HG03520 (cell line): ENCODE data around the gene NSD2.
"Not testable (repeated sequence)": the region's sequence is repeated elsewhere in the genome, so short reads cannot be mapped to it uniquely, and the experiment has no call there.

Experiments
- ATAC-seq: cut with Tn5 transposase; IDR thresholded peaks from one replicate; pipeline ENCODE4 v1.9.1; 2021; ENCODE audit warnings: mild to moderate bottlenecking, moderate library complexity; ENCODE audit not compliant: unreplicated experiment

NSD2 gene

DNA sequence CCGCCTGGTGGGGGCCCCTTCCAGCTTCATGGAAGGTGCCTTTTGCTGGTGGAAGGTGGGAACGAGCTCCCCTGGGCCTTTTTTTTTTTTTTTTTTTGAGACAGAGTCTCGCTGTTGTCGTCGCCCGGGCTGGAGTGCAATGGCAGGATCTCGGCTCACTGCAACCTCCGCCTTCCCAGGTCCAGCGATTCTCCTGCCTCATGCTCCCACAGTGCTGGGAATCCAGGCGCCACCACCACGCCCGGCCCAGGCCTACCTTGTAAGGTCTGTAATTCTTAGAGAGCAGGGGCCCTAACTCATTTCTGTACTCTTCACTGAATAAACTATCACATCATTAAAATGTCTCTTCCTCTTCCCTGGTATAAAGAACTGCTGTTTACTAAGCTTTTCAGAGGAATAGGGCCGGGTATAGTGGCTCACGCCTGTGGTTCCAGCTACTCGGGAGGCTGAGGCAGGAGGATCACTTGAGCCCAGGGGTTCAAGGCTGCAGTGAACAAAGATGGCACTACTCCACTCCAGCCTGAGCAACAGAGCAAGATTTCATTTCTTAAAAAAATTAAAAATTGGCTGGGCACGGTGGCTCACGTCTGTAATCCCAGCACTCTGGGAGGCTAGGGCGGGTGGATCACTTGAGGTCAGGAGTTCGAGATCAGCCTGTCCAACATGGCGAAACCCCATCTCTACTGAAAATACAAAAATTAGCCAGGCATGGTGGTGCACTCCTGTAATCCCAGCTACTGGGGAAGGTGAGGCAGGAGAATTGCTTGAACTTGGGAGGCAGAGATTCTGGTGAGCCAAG, 122.7 kb downstream of the NSD2 start:
- not testable (repeated sequence) for ATAC-seq

DNA sequence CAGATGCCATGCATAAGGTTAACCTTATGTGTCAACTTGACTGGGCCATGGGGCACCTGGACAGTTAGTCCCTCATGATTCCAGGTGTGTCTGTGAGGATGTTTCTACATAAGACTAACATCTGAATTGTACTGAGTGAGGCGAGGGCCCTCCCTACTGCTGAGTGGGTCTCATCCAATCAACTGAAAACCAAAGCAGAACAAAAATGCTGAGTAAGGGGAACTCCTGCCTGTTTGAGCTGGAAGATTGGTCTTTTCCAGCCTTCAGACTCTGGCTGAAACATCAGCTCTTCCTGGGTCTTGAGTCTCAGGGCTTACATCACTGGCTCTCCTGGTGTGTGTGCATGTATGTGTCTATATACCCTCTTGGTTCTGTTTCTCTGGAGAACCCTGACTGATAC, 123.7 kb downstream of the NSD2 start:
- no peak for ATAC-seq

DNA sequence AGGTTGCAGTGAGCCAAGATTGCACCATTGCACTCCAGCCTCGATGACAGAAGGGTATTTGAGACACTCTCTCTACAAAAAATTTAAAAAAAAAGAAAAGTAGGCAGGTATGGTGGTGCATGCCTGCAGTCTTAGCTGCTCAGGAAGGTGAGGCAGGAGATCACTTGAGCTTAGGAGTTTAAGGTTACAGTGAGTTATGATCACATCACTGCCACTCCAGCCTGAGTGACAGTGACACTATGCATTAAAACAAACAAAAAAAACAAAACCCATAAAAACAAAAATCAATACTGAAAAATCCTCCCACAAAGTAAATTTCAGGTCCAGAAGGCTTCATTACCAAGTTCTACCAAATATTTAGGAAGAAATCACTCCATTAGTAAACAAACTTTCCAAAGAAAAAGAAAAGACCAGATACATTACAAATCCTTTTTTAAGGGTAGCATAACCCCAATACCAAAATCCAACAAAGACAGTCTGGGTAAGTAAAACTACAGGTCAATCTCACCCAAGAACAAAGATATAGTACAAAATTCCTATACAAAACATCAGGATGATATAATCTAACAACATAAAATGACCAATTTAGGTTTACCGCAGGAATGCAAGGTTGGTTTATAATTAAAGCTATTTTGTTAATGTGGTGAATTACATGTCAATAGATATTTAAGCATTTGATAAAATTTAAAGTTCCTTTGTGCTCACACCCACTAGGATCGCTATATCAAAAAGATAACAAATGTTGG, 125.8 kb downstream of the NSD2 start:
- no peak for ATAC-seq

DNA sequence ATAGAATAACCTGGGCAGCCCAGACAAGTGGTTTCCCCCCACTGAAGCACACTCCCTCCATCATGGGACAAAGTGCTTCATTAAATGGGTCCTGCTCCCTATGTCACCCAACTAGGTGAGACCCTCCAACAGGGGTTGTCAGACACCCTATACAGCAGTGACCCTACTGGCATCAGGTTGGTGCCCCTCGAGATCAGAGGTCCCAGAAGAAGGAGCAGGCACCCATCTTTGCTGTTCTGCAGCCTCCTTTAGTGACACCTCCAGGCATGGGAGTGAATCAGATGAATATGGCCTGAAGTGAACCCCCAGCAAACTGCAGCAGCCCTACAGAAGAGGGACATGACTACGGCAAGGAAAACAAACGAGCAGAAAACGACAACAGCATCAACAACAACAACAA, 126.5 kb downstream of the NSD2 start:
- ATAC-seq = no peak

DNA sequence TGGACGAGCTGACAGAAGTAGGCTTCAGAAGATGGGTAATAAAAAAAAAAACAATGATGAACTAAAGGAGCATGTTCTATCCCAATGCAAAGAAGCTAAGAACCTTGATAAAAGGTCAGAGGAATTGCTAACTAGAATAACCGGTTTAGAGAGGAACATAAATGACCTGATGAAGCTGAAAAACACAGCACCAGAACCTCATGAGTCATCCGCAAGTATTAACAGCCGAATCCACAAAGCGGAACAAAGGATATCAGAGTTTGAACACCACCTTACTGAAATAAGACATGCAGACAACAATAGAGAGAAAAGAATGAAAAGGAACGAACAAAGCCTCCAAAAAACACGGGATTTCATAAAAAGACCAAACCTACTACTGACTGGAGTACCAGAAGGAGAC, 127.1 kb downstream of the NSD2 start:
- ATAC-seq = no peak

DNA sequence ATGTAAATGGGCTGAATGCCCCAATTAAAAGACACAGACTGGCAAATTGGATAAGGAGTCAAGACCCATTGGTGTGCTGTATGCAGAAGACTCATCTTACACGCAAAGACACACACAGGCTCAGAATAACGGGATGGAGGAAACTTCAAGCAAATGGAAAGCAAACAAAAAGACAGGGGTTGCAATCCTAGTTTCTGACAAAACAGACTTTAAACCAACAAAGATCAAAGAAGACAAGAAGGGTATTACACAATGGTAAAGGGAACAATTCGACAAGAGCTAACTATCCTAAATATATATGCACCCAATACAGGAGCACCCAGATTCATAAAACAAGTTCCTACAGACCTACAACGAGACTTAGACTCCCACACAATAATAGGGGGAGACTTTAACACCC, 128.1 kb downstream of the NSD2 start:
- not testable (repeated sequence) for ATAC-seq

DNA sequence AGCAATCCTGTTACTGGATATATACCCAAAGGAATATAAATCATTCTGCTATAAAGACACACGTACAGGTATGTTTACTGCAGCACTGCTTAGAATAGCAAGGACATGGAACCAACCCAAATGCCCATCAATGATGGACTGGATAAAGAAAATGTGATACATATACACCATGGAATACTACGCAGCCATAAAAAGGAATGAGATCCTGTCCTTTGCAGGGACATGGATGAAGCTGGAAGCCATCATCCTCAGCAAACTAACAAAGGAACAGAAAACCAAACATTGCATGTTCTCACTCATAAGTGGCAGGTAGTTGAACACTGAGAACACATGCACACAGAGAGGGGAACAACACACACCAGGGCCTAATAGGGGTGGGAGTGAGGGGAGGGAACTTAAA, 132.2 kb downstream of the NSD2 start:
- not testable (repeated sequence) for ATAC-seq

DNA sequence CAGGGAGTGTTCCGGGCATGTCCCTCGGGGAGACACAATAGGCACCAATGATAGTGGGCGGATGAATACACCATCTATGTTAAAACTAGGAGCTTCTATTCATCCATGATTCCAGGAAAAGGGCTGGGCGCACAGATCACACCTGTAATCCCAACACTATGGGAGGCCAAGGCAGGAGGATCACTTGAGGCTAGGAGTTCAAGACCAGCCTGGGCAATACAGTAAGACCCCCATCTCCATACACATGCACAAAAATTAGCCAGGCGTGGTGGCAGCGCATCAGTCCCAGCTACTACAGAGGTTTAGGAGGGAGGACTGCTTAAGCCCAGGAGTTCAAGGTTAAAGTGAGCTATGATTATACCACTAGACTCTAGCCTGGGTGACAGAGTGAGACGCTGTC, 135.2 kb downstream of the NSD2 start:
- ATAC-seq = no peak

DNA sequence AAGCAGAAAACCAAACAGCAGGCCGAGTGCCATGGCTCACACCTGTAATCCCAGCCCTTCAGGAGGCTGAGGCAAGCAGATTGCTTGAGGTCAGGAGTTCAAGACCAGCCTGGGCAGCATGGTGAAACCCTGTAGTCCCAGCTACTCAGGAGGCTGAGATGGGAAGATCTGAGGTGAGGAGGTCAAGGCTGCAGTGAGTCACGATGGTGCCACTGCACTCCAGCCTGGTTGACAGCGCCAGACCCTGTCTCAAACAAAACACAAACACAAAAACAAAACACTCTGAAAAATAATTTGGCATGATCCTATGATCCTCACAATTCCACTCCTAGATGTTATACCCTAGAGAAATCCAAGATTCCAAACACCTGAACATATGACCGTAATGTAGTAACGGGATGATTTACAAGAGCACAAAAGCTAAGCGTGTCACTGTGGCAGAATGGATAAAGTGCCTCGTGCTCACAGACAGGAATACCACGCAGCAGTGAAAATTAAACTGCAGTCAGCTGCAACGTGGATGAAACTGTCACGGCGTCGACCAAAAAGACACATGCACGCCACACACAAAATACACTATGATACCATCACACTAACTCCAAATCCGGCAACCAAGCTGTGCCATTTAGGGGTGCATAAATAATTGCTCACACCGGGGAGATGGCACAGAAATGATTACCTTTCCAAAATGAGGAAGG, 135.9 kb downstream of the NSD2 start:
- ATAC-seq = no peak

DNA sequence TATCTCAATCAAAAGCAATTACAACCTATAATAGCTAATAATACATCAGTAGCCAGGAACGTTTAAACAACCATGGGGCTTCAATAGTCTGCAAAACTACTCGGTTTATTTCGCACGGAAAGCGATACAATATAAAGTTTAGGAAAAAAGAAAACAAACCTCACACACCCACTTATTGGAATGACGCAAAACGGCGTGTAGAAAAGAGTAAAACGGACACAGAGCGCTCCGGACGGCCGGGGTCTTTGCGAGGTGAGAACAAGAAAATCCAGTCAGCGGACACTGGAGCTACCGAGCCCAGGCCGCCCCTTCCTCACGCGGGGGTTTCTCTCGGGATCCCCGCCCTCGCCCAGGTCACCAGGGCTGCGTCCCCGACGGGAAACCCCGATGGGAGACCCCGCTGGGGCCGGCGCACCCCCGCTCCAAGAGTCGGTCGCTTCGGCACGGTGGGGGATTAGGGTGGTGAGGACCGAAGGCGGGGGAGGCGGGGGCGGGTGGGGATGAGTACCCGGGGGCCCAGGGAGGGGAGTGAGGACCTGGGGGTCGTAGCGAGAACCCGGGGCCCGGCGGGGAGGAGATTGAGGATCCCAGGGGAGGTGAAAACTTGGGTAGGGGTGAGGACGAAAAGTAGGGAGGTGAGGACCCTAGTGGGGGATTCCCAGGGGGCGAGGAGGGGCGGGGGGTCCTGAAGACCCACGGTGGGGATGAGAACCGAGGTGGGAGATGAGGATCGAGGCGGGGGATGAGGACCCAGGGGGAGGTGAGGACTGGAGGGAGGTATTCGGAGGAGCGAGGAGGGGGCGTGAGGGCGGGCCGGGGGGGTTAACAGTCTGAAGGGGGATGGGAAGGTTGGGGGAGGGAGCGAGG, 136.8 kb downstream of the NSD2 start:
- ATAC-seq = no peak

DNA sequence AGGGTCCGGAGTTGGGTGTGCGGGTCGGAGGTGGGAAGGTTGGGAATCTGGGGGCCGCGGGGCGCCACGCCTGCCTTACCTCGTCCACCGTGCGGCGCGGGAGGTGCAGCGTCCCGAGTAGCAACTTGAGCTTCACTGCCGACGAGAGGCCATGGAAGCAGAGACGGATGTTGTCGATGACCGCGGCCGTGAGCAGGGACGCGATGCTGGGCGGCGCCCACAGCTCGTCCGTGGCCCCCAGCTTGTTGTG, 137.4 kb downstream of the NSD2 start:
- ATAC-seq = no peak

DNA sequence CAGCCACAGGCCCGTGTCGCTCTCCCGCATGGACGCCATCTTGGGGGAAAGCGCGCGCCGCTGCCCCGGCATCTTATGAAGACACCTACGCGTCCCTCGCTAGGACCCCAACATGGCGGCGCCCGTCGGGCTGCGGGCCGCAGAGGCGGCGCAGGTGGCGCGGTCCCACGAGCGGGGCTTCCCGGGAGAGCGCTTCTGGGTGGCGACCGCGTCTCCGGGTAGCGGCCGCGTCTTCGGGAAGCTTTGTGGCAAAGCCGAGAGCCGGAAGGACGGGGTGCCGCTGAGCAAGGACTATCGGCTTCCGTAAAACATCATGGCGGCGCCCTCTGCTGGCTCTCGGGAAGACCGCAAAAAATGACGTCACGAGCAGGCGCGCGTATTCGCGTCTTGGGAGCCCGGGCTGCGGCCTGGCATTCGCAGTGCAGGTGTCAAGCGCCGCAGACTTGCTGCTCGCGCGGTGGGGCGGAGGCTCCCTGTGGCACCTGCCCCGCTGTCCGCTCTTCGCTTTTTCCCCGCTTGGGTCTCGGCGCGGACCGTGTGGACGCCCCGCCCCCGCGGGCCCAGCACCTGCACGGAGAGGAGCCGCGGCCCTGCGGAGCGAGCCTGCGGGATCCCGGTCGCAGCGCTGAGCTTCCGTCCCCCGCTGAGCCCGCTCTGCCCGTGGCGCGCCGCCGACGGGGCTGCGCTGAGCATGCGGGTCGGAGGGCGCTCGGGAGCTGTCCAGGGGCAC, 137.9 kb downstream of the NSD2 start, which contains the start of gene NELFA:
NELFA (minus strand) TSS at position 54 of the 730 bp plus-strand sequence; CDS start at position 39, 15 bp downstream.
- peak; percentile 80 for ATAC-seq

DNA sequence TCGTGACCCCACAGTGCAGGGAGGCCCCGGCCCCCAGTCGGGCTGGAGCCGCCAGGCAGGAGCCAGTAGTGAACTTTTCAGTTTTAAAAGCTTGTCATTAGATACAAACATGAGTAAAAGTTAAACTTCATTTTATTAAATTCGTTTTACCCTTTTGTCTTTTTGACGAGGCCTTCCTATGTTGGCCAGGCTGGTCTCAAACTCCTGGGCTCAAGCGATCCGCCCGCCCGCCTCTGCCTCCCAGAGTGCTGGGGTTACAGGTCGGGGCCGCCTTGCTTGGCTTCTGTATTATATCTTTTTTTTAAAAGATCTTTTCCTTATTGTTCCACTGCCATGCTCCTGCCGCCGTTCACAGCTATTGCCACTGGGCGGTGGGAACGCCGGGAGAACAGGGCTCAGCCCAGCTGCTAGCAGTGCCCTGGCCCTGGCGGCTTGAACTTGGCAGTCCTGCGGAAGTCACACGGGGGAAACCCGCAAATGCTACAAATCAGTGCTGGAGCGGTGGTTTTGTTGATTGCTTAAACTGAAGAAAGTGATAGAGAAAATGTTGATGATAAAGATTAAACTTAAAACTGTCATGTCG, 138.5 kb downstream of the NSD2 start:
- no peak for ATAC-seq

DNA sequence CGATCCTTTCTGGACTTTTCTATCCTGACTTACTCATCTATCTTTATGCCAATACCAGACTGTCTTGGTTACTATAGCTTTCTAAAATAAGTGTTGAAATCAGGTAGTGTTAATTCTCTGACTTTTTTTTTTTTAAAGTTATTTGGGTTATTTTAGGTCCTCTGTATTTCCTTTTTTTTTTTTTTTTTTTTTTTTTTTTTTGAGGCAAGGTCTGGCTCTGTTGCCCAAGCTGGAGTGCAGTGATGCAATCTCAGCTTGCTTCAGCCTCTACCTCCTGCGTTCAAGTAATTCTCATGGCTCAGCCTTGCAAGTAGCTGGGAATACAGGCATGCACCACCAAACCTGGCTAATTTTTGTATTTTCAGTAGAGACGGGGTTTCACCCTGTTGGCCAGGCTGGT, 140.4 kb downstream of the NSD2 start:
- no peak for ATAC-seq

DNA sequence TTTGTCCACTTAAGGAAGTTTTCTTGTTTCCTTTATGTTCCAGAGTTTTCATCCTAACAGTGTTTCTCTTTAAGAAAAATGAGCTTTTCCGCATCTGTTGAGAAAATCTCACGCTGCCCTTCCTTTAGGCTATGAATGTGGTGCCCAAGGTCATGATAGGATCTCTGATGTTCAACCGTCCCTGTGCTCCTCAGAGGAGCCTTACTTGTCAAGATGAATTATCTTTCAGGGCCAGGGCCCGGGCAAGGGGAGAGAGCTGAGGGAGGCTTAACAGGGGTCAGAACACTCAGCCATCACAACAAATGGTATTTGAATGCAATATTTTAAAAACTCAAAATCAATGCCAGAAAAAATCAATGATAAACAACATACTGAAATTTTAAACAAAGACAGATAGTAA, 143.8 kb downstream of the NSD2 start:
- ATAC-seq = no peak

DNA sequence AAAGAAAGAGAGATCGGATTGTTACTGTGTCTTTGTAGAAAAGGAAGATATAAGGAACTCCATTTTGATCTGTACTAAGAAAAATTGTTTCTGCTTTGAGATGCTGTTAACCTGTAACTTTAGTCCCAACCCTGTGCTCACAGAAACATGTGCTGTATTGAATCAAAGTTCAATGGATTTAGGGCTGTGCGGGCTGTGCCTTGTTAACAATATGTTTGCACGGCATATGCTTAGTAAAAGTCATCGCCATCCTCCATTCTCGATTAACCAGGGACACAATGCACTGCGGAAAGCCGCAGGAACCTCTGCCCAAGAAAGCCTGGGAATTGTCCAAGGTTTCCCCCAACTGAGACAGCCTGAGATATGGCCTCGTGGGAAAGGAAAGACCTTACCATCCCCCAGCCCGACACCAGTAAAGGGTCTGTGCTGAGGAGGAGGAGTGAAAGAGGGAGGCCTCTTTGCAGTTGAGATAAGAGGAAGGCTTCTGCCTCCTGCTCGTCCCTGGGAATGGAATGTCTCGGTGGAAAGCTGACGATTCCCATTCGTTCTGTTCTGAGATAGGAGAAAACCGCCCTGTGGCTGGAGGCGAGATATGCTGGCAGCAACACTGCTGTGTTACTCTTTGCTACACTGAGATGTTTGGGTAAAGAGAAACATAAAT, 150.3 kb downstream of the NSD2 start:
- ATAC-seq = not testable (repeated sequence)

DNA sequence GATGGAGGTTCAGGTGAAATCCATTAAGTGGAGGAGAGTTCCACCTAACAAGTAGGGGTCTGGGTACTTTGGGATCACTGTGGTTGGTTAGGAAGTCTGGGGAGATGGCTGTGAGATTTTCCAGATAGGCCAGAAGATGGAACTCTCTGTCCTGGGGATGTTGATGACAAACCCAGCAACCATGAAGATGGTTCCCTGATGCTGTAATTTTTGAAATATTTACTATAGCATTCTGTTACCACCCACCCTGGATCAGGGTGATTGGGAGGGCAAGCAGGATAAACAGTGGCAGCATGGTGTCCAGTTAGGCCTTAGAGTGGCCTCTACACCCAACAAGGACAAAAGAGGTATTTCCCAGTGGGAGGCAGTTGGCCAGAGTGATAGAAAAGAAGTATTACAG, 153.5 kb downstream of the NSD2 start:
- ATAC-seq = no peak

DNA sequence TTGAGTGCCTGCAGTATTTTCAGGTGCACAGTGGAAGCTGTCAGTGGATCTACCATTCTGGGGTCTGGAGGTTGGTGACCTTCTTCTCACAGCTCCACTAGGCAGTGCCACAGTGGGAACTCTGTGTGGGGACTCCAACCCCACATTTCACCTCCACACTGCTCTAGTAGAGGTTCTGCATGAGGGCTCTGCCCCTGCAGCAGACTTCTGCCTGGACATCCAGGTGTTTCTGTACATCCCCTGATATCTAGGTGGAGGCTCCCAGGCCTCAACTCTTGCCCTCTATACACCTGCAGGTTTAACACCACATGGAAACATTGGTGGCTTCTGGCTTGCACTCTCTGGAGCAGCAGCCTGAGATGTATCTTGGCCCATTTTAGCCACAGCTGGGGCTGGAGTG, 154.6 kb downstream of the NSD2 start:
- no peak for ATAC-seq

DNA sequence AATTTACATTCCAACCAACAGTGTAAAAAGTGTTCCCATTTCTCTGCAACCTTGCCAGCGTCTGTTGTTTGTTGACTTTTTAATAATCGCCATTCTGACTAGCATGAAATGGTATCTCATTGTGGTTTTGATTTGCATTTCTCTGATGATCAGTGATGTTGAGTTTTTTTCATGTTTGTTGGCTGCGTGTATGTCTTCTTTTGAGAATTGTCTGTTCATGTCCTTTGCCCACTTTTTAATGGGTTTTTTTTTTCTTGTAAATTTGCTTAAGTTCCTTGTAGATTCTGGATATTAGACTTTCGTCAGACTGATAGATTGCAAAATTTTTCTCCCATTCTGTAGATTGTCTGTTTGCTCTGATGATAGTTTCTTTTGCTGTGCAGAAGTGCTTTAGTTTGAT, 155.9 kb downstream of the NSD2 start:
- not testable (repeated sequence) for ATAC-seq
